Body of pancreas (tissue), 4 donors: ENCODE results near the gene MFSD2A. TPM values are rescaled to one million over a fixed set of nuclear protein-coding genes. Genes with fewer than 3 reads are reported as not detected.

Source experiments
- ATAC-seq: fragments of 150-250 bp; one replicate; pipeline ENCODE4 v1.9.1; 2016
- DNase-seq, 4 donors: peaks; one replicate each; pipeline ENCODE4 v3.0.0-alpha.2; 2019
- H3K27ac ChIP-seq, 4 donors: fragments of 200-600 bp; sonication (generic); 1 replicate in 3 of 4; 2 replicates in 1 of 4; pipeline versions ENCODE4 v1.5.1 to v1.6.1; 2016 to 2019; ENCODE audit warnings: mild to moderate bottlenecking in 1 of 4, mixed read lengths in 1 of 4, moderate library complexity in 1 of 4
- H3K27me3 ChIP-seq, 2 donors: fragments of 200-600 bp; sonication (generic); one replicate each; pipeline ENCODE4 v1.6.0; 2016; ENCODE audit warnings: mild to moderate bottlenecking in 1 of 2
- H3K36me3 ChIP-seq, 2 donors: fragments of 200-600 bp; sonication (generic); replicated peaks in 1 of 2; 2 replicates each; pipeline ENCODE4 v1.5.1; 2016; ENCODE audit warnings: low read depth in 2 of 2; ENCODE audit not compliant: insufficient read depth in 1 of 2
- H3K4me1 ChIP-seq: fragments of 200-600 bp; sonication (generic); one replicate; pipeline ENCODE4 v1.6.0; 2016
- H3K4me3 ChIP-seq, 2 donors: fragments of 200-600 bp; sonication (generic); 1 replicate in 1 of 2; 2 replicates in 1 of 2; pipeline ENCODE4 v1.5.1; 2016 to 2019
- H3K9me3 ChIP-seq, 3 donors: fragments of 200-600 bp; sonication (generic); 1 replicate in 2 of 3; 2 replicates in 1 of 3; pipeline ENCODE4 v1.5.1; 2016
- CTCF ChIP-seq, 7 experiments: fragments of 450-650 bp in 4 of 7; fragments of 200-600 bp in 3 of 7; sonication (generic) in 3 of 7; IDR thresholded peaks; one replicate each; pipeline ENCODE4 v1.5.1; 2016 to 2019; ENCODE audit warnings: antibody characterized with exemption in 7 of 7
- POLR2A ChIP-seq, 3 donors: fragments of 450-650 bp; IDR thresholded peaks; one replicate each; pipeline ENCODE4 v1.6.1; 2016; ENCODE audit warnings: antibody characterized with exemption in 3 of 3, mild to moderate bottlenecking in 2 of 3
- WGBS, 2 donors: methylation state at CpG; one replicate each; pipeline ENCODE4 v1.1.5; 2017; 5-methylcytosine and 5-hydroxymethylcytosine counted together
- intact Hi-C: fragments of 100-400 bp; cut with DNase I; formaldehyde crosslinking; loops from one replicate; pipeline ENCODE4 v1.15.1; 2023
- small RNA-seq: library from RNA; depleted of rRNA; stranded (forward); fragments of <200 nt; gene quantifications from one replicate; pipeline ENCODE3, GENCODE V24; 2016
- total RNA-seq, 2 donors: library from RNA; depleted of rRNA; stranded (reverse); fragments of >200 nt; gene quantifications; one replicate each; pipeline ENCODE4 v1.1.0, GENCODE V29; 2016

Gene MFSD2A
- total RNA-seq, 2 donors from 2014 or later = 0.33 to 0.52 TPM

GRCh38 chr1:40017951-40018575, 63.1 kb downstream of the MFSD2A start:
- ATAC-seq = no peak
- 65 to 67% methylated on average over 5 of the region's 5 CpGs for WGBS, 2 donors
- no peaks in the 10 kb centered on the region for H3K9me3 ChIP-seq

More at GRCh38 chr1:40017951-40018575, 63.1 kb downstream of the MFSD2A start:
- Histone ChIP-seq H3K27ac (no peak overlapping the region), H3K4me3 (no peak overlapping the region), H3K27me3 (no peaks in the 10 kb centered on the region), H3K36me3 (no peaks in the 10 kb centered on the region), H3K4me1 (no peaks in the 10 kb centered on the region)
- TF ChIP-seq POLR2A (IDR thresholded peaks at IDR 0.05) (no peak), CTCF (IDR thresholded peaks at IDR 0.05) (no peak)
- DNase-seq = no peak
- intact Hi-C loops = no loop called here

Small RNA genes lying within 50 kb of the gene (small RNA-seq; reads per million reads assigned to genes)
- gene RF00019 = not detected

Other genes starting within 250 kb of the MFSD2A start
- gene PPIE, start 216.3 kb upstream of the MFSD2A start, total RNA-seq = 10 to 100 TPM; 25.9 to 33.6 TPM
- 1 to 10 TPM; 2.6 to 4.6 TPM for gene OXCT2, start 183.8 kb upstream of the MFSD2A start, total RNA-seq
- gene BMP8B, start 166.3 kb upstream of the MFSD2A start, total RNA-seq = 1 to 10 TPM; 2.3 to 5.4 TPM
- 10 to 100 TPM; 15.8 to 30.7 TPM for gene TRIT1, start 71.6 kb upstream of the MFSD2A start, total RNA-seq
- gene MYCL, start 53.2 kb upstream of the MFSD2A start, total RNA-seq = 10 to 100 TPM; 28.3 to 33.0 TPM
- gene CAP1, start 85.6 kb downstream of the MFSD2A start, total RNA-seq = 10 to 100 TPM; 60.7 to 66.3 TPM
- gene PPT1, start 142.1 kb downstream of the MFSD2A start, total RNA-seq = 10 to 100 TPM; 26.4 to 28.5 TPM
- 1 to 10 TPM; 7.5 to 9.2 TPM for gene RLF, start 206.2 kb downstream of the MFSD2A start, total RNA-seq